ENCODE data around the gene STXBP4.

- TF ChIP-seq CTCF (optimal IDR thresholded peaks at IDR 0.05 in 1 of 3, IDR thresholded peaks at IDR 0.05 in 1 of 3, conservative IDR thresholded peaks at IDR 0.05 in 1 of 3; ENCODE audit: extremely low read depth in 1 of 3, insufficient read depth in 2 of 3, low read length in 3 of 3) (no peak), EZH2 (IDR thresholded peaks at IDR 0.05; ENCODE audit: low read length) (no peak)
Measured at GRCh38 chr17:55152236-55152635, 183.7 kb downstream of the STXBP4 start.
